Measurements from ENCODE around the gene ITGB4. TPM values are rescaled to one million over a fixed set of nuclear protein-coding genes. Genes with fewer than 3 reads are reported as not detected.

The ITGB4 gene
- total RNA-seq, 6 donors from 2014 or later: 16.8 to 75.2 (median 41.2) TPM

DNA sequence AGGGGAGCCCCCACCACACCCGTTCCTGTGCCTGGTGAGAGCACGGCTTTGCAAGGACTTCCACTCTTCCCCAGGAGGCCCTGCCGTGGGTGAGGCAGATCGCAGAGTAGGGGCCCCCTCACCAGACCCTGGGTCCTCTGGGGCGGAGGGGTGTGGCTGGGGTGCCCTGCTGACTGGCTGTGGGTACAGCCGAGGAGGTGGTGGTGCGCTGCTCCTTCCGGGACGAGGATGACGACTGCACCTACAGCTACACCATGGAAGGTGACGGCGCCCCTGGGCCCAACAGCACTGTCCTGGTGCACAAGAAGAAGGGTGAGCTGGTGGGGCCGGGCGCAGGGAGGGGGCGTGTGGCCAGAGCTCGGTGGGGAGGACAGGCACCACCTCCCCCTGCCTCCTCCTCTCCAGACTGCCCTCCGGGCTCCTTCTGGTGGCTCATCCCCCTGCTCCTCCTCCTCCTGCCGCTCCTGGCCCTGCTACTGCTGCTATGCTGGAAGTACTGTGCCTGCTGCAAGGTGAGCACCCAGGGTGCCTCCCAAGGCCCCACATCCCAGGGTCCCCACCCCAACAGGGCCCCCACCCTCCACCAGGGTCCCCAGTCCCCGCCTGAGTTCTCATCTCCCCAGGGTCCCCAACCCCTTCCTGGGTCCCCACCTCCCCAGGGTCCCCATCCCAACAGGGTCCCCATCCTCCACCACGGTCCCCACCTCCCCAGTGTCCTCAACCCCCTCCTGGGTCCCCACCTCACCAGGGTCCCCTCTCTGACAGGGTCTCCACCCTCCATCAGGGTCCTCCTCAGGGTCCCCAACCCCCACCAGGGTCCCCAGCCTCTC is 16.1 kb downstream of the ITGB4 start:
- no peak overlapping the region for H3K4me3 ChIP-seq
- peak overlapping the region in 3 of 4 donors; percentile 42 to 63 (median 57) for H3K27ac ChIP-seq
- peaks cover 0 to 33% (median 4%) of the 10 kb centered on the region in 4 donors for H3K36me3 ChIP-seq
- H3K4me1 ChIP-seq: peaks cover 0 to 11% (median 0%) of the 10 kb centered on the region in 4 donors
- 84 to 85% methylated on average over 7 to 20 of the region's 20 CpGs for WGBS, 2 donors
- H3K27me3 ChIP-seq: no peaks in the 10 kb centered on the region
- ATAC-seq (ENCODE audit: low FRiP score in 2 of 2) (peak in 1 of 2 donors; percentile 6), DNase-seq (peak in 1 of 2 donors; percentile 75)
- H3K9me3 ChIP-seq: no peaks in the 10 kb centered on the region
- TF ChIP-seq EP300 (IDR thresholded peaks at IDR 0.05) (no peak), POLR2A (IDR thresholded peaks at IDR 0.05) (no peak), POLR2AphosphoS5 (IDR thresholded peaks at IDR 0.05) (no peak), CTCF (IDR thresholded peaks at IDR 0.05) (no peak)

DNA sequence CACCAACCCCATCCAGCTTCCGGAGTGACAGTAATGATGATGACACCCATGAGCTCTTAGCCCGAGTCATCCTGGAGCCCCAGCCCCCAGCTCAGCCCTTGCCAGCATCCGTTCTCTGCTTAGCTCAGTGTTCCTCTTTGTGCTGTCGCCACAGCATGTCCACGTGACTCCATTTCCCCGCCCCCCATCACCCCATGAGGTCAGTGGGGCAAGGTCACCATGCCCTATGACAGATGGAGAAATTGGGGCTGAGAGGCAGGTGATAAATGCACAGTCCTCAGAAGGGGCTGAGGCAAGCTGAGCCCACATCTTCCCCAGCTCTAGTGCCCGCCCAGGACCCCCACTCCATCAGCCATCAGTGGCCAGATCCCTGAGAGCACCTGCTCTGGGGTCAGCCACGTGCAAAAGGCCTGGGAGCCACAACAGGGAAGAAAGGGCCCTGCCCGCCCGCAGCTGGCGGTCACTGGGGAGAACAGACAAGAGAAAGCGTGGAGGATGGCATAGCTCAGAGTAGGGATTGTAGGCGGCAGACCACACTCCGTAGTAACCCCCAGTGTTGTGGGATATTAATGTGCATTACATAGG is 17.1 kb downstream of the ITGB4 start:
- peak; percentile 31 to 44 for TF ChIP-seq POLR2AphosphoS5 (IDR thresholded peaks at IDR 0.05)
- TF ChIP-seq EP300 (IDR thresholded peaks at IDR 0.05): no peak
- Histone ChIP-seq H3K9me3 (no peaks in the 10 kb centered on the region), H3K4me1 (peaks cover 0 to 11% (median 0%) of the 10 kb centered on the region in 4 donors), H3K4me3 (no peak overlapping the region), H3K27ac (peak overlapping the region in 2 of 4 donors; percentile 57 to 63), H3K27me3 (no peaks in the 10 kb centered on the region), H3K36me3 (peaks cover 0 to 33% (median 4%) of the 10 kb centered on the region in 4 donors)
- ATAC-seq (ENCODE audit: low FRiP score in 2 of 2) (peak; percentile 41 to 47), DNase-seq (peak in 1 of 2 donors; percentile 76)
- WGBS, 2 donors: 59 to 80% methylated on average over 10 to 14 of the region's 14 CpGs

DNA sequence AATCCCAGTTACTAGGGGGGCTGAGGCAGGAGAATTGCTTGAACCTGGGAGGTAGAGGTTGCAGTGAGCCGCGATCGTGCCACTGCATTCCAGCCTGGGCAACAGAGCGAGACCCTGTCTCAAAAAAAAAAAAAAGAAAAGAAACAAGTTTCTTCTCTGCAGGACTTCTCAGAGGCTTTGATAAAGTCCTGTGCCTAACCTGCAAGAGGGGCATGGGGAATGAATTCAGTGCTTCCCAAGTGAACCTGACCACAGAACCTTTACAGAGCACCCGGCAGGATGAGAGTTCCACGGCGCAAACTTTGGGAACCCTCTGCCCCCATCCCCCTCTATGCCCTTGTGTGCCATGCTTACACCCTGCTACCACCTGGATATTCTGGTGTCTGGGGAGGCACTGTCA is 17.9 kb downstream of the ITGB4 start:
- Histone ChIP-seq H3K9me3 (no peaks in the 10 kb centered on the region), H3K36me3 (peaks cover 0 to 33% (median 4%) of the 10 kb centered on the region in 4 donors), H3K27ac (no peak overlapping the region), H3K4me3 (no peak overlapping the region), H3K27me3 (no peaks in the 10 kb centered on the region), H3K4me1 (peaks cover 0 to 11% (median 0%) of the 10 kb centered on the region in 4 donors)
- no peak for ATAC-seq (ENCODE audit: low FRiP score in 2 of 2)
- no peak for DNase-seq
- WGBS, 2 donors: 91 to 95% methylated on average over 7 of the region's 7 CpGs
- TF ChIP-seq CTCF (IDR thresholded peaks at IDR 0.05): no peak
- TF ChIP-seq POLR2A (IDR thresholded peaks at IDR 0.05): no peak
- TF ChIP-seq POLR2AphosphoS5 (IDR thresholded peaks at IDR 0.05): no peak
- no peak for TF ChIP-seq EP300 (IDR thresholded peaks at IDR 0.05)

GRCh38 chr17:75739801-75740200 is 18.5 kb downstream of the ITGB4 start:
- H3K4me3 ChIP-seq: no peak overlapping the region
- peak in 1 of 2 donors; percentile 66 for DNase-seq
- no peaks in the 10 kb centered on the region for H3K27me3 ChIP-seq
- H3K9me3 ChIP-seq: no peaks in the 10 kb centered on the region
- TF ChIP-seq EP300 (IDR thresholded peaks at IDR 0.05) (no peak), POLR2A (IDR thresholded peaks at IDR 0.05) (no peak), POLR2AphosphoS5 (IDR thresholded peaks at IDR 0.05) (no peak), CTCF (IDR thresholded peaks at IDR 0.05) (no peak)
- H3K36me3 ChIP-seq: peaks cover 0 to 35% (median 4%) of the 10 kb centered on the region in 4 donors
- no peak for ATAC-seq (ENCODE audit: low FRiP score in 2 of 2)
- H3K4me1 ChIP-seq: peaks cover 0 to 11% (median 0%) of the 10 kb centered on the region in 4 donors
- 80 to 100% methylated on average over 2 to 10 of the region's 14 CpGs for WGBS, 2 donors
- no peak overlapping the region for H3K27ac ChIP-seq

- H3K36me3 ChIP-seq: peaks cover 0 to 32% (median 4%) of the 10 kb centered on the region in 4 donors
- no peaks in the 10 kb centered on the region for H3K9me3 ChIP-seq
- ATAC-seq (ENCODE audit: low FRiP score in 2 of 2): no peak
- TF ChIP-seq POLR2A (IDR thresholded peaks at IDR 0.05) (no peak), CTCF (IDR thresholded peaks at IDR 0.05) (no peak), POLR2AphosphoS5 (IDR thresholded peaks at IDR 0.05) (no peak), EP300 (IDR thresholded peaks at IDR 0.05) (no peak)
- peaks cover 0 to 11% (median 0%) of the 10 kb centered on the region in 4 donors for H3K4me1 ChIP-seq
- no peak overlapping the region for H3K27ac ChIP-seq
- no peaks in the 10 kb centered on the region for H3K27me3 ChIP-seq
- 97 to 100% methylated on average over 4 to 17 of the region's 17 CpGs for WGBS, 2 donors
- DNase-seq: no peak
- no peak overlapping the region for H3K4me3 ChIP-seq
Observed at GRCh38 chr17:75740215-75740614, 19.0 kb downstream of the ITGB4 start.

Data from upper lobe of left lung (tissue), 6 donors.